ENCODE measurements around the gene GLUD1. TPM values are rescaled to one million over a fixed set of nuclear protein-coding genes. Genes with fewer than 3 reads are reported as not detected.

GLUD1 gene
- total RNA-seq, 1 donor from 2014 or later, result 175 TPM

Small RNA genes within 50 kb of the gene (small RNA-seq; reads per million reads assigned to genes)
- not detected for gene AL136982.5
- gene FAM25A, result not detected
- gene RNU6-529P, result not detected

Other genes starting within 250 kb of the GLUD1 start
- gene MMRN2, start 137.2 kb downstream of the GLUD1 start, total RNA-seq, result 4.8 TPM
- 2.7 TPM for gene SNCG, start 136.2 kb downstream of the GLUD1 start, total RNA-seq
- gene ADIRF, start 126.4 kb downstream of the GLUD1 start, total RNA-seq, result not detected
- gene FAM25A, start 74.5 kb downstream of the GLUD1 start, total RNA-seq, result not detected
- 37.1 TPM for gene SHLD2, start 363 bp upstream of the GLUD1 start, total RNA-seq
- gene NUTM2A, start 130.6 kb upstream of the GLUD1 start, total RNA-seq, result 1.2 TPM

All from occipital lobe (tissue), 2 donors.